ENCODE results near the gene VAC14.

- TF ChIP-seq CTCF (IDR thresholded peaks at IDR 0.05) (no peak), POLR2A (IDR thresholded peaks at IDR 0.05) (no peak)
Measured at GRCh38 chr16:70695331-70696070, 105.5 kb downstream of the VAC14 start.

Measured in lower leg skin (tissue), 3 donors.